Iris pigment epithelial cell (primary cell): ENCODE results near the gene ERC2.

Source experiments
- DNase-seq: peaks from one replicate; pipeline ENCODE4 v3.0.0-alpha.2; 2011; ENCODE audit warnings: low read depth

Gene ERC2

DNA sequence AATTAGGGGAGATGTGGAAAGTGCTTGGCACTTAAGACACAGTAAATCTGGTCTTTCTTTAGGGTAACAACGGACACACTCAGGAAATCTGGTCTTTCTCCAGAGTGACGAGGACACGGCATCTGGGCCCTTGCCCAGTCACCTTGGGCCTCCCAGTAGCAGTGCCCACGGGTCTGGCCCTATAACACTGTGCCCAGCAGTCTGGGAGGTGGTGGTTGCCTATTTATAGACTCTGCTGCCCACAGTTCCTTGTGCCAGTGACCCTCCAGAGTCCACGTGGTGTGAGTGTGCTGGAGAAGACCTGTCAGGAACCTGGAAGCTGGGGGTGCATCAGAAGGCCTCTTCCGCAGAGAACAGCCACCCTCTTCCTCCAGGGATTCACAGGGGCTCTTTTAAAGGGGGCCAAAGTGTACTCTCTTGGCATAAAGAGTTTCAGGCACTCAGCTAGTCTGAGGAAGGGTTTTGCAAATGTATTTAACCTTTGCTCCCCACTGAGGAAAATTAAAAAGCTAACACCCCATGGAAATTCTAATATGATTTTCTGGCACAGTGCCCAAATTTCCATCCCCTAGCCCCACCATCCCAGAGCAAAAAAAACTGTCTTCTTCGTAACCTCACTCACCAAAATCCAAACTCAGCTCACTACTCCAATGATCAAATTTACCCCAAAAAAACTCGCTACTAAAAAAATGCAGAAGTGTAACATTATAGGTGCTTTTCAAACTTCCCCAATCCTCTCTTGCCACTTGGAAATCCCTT is 996.6 kb downstream of the ERC2 start:
- DNase-seq, result no peak

DNA sequence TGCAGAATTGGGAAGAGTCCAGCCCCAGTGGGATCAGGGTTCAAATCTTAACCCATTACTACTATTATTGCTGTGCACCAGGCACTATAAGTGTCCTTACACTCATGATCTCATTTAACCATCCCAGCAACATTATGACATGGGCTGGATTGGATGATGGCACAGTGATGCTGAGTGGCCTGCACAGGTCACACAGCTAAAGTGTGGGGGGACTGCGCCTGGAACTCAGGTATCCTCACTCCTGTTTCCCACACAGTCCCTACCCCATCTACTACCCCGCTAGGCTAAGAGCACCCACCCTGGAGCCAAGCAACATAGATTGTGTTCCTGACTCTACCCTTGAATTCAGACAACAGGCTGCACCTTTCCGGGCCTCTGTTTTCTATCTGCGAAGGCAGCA is 997.2 kb downstream of the ERC2 start:
- DNase-seq, result no peak

- DNase-seq, result no peak
Observed at GRCh38 chr3:55469957-55470526, 998.2 kb downstream of the ERC2 start.

DNA sequence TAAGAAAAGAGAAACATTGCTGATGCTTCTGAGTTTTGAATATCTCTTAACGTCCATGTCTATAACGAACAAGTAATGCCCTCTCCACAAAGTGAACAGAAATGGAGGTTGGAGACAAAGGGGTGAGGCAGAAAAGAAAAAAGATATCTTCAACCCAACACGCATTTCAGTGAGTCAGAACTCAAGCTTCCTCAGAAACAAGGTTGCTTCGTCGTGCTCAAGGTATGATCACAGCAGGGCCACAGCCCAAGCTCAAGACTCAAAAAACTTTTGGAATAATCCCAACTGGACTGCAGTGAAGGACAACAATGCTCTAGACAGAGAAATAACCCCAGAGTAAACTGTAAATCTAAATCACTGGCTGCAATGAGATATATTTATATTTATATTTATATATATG is 1000.0 kb downstream of the ERC2 start:
- DNase-seq, result peak; percentile 73

- DNase-seq, result peak; percentile 59
Observed at GRCh38 chr3:55467099-55467498, 1001.2 kb downstream of the ERC2 start.

- no peak for DNase-seq
Observed at GRCh38 chr3:55466526-55466925, 1001.7 kb downstream of the ERC2 start.

GRCh38 chr3:55461896-55462295 is 1006.4 kb downstream of the ERC2 start:
- peak; percentile 88 for DNase-seq

GRCh38 chr3:55459838-55460237 is 1008.4 kb downstream of the ERC2 start:
- no peak for DNase-seq
